ENCODE data around the gene WSB1.
"Not testable (repeated sequence)": the region's sequence is repeated elsewhere in the genome, so short reads cannot be mapped to it uniquely, and the experiment has no call there.

WSB1 gene

GRCh38 chr17:27315796-27316465 is 22.0 kb downstream of the WSB1 start:
- DNase-seq (ENCODE audit: low spot score): no peak

- DNase-seq (ENCODE audit: low spot score): no peak
Measured at GRCh38 chr17:27318228-27318627, 24.3 kb downstream of the WSB1 start.

DNA sequence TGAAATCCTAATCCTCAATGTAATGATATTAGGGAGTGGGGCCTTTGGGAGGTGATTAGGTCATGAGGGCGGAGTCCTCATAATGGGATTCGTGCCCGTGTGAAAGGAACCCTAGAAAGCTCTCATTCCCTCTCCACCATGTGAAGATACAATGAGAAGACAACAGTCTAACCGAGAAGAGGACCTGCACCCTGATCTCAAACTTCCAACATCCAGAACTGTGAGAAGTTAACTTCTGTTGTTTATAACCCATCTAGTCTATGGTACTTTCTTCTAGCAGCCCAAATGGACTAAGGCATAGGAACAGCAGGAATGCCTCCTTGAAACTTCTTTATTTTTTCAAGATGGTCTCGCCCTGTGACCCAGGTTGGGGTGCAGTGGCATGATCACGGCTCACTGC is 24.7 kb downstream of the WSB1 start:
- DNase-seq (ENCODE audit: low spot score): no peak

GRCh38 chr17:27319541-27320221 is 25.8 kb downstream of the WSB1 start:
- no peak for DNase-seq (ENCODE audit: low spot score)

- DNase-seq (ENCODE audit: low spot score): no peak
Measured at GRCh38 chr17:27320222-27320560, 26.3 kb downstream of the WSB1 start.

DNA sequence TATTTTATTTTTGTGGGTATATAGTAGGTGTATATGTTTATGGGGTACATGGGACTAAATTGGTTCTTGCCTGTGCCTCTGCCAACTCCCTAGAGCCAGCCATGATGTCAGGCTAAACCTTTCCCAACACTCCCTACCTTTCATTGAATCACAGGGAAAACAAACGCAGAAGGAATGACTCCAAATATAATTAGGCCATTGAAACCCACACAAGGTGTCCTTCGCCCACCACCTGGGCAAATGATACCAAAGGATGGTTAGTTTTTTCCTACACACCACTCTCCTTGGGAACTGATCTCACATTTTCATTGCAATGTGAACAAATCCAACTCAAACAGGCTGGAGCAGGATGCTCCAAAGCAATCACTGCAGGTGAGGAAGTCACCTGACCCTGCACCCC is 27.5 kb downstream of the WSB1 start:
- DNase-seq (ENCODE audit: low spot score): no peak

GRCh38 chr17:27322026-27322425 is 28.1 kb downstream of the WSB1 start:
- no peak for DNase-seq (ENCODE audit: low spot score)

- no peak for DNase-seq (ENCODE audit: low spot score)
Measured at GRCh38 chr17:27322690-27323508, 29.0 kb downstream of the WSB1 start.

DNA sequence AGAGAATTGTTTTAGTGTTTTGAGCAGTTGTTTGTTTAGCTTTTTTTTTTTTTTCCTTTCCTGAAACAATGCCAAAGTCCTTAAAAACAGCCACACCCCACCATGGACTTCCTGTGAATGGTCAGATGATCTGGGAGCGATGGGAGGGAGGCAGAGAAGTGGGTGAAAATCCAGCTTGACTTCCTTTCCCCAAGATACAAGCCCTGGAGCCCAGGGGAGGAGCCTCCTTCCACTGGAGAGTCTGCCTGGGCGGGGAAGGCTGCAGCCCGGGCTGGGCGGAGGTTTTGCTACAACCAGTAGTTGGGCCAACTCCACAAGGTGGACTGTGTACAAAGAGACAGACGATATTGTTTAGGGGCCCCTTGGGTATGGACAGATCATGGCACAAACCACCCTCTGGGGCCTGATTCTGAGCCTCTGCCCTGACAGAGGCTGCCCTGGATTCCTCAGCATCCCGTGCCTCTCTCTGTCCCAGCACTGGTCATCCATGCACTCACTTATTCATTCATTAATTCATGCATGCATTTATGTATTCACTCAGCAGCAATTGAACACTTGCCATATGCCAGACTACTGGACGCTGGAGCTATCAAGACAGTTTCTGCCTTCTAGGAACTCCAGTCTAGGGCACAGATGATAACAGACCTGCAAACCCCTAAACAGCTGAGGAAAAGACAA is 29.8 kb downstream of the WSB1 start:
- peak; percentile 75 for DNase-seq (ENCODE audit: low spot score)

DNA sequence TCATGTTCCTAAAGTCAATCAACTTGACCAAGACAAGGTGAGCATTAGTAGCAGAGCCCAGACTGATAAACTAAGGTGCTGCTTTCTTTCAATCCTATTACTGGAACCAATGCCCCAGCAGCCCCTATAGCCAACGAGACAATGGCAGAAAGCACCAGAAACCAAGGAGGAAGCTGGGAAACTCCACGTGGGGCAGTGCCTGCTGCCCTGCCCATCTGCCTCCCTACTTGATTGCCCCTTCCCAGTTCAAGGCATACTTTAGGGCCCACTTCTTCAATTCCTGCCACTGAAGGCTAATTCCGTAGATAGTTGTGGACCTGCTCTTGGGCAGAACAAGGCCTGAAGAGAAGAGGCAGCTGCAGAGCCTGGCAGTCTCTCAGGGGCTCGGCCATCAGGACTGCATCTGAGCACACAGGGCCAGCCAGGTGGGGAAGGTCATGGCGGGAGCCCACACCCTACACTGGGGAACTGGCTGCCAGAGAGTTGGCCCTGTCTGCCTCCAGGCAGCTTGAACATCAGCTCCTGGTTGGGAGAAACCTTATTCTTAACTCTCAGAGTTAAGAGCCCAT is 30.9 kb downstream of the WSB1 start:
- DNase-seq (ENCODE audit: low spot score): no peak

DNA sequence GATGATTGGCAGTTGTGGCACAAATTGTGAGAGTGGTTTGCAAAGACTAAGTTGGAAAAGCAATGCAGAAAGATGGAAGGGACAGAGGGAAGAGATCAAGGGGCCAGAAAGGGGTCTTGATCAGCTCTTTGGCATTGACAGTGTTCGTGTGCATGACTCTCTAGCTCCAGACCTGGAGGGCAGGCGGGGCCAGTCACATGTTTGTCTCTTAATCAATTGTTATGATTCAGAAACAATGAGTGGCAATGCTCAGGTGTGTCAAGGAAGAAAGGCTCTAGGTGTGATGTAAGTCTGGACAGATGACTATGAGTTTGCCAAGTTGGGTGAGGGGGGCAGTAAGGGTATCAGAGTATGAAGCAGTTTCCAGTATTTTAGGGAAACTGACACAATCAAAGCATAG is 32.1 kb downstream of the WSB1 start:
- DNase-seq (ENCODE audit: low spot score): no peak

GRCh38 chr17:27326585-27326984 is 32.7 kb downstream of the WSB1 start:
- no peak for DNase-seq (ENCODE audit: low spot score)

GRCh38 chr17:27327397-27327796 is 33.5 kb downstream of the WSB1 start:
- DNase-seq (ENCODE audit: low spot score): no peak

DNA sequence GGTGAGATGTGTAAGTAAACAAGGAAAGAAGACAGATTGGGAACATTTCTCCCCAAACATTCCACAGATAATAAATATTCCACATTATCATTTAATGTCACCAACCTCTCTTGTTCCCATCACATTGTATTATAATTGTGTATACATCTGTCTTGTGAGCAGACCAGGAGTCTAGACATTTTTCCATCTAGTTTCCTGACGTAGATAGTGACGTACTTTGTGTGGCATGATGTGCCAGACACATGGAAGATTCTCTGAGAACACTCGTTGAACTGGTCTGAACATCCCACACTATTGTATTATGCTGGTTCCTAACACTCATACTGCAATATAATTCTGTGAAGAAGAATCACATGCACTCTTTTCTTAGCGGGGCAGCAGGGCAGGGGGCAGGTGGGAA is 34.0 kb downstream of the WSB1 start:
- no peak for DNase-seq (ENCODE audit: low spot score)

GRCh38 chr17:27328686-27329085 is 34.8 kb downstream of the WSB1 start:
- DNase-seq (ENCODE audit: low spot score): not testable (repeated sequence)

GRCh38 chr17:27329146-27329805 is 35.4 kb downstream of the WSB1 start:
- DNase-seq (ENCODE audit: low spot score): no peak

- no peak for DNase-seq (ENCODE audit: low spot score)
Measured at GRCh38 chr17:27332047-27332393, 38.1 kb downstream of the WSB1 start.

DNA sequence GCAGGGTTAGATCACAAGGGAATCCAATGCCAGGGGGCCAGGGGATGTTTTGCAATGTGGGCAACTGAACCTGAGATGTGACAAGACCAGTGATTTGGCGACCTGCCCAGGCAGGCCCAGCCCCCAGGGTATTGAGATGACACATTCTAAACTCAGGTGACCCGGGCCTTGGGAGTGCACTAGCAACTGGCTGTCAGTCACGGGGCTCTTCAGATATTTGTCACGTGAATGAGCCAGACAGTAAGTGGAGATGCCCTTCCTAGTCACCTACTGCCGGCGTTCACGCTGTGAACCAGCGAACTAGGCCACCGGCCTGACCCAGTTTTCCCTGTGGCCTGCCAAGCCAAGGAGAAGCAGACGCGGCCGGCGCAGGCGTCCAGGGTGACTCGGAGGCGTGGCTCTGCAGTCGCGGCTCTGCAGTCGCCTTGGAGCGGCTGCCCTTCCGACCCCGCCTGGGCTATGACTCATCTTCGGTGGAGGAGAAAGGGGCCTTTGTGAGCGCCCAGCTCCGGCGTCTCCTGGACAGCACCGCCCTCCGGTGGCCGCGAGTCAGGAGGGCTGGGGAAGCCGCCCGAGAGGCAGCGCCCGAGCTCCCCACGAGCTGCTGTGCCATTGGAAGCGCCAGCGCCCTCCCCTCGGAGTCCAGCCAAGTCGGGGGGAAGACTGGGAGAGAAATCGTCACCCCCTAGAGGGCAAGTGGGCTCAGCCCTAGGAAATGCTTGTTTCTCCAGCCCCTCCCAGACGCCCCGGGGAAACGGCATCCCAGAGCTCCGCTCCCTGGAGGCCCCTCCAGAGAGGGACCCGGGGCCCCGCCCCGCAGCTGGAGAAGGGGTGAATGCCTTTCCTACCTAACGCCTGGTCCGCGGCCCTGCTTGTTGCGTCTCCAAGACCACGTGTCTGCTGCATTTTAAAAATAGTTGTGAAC is 38.8 kb downstream of the WSB1 start:
- peak; percentile 94 for DNase-seq (ENCODE audit: low spot score)

DNA sequence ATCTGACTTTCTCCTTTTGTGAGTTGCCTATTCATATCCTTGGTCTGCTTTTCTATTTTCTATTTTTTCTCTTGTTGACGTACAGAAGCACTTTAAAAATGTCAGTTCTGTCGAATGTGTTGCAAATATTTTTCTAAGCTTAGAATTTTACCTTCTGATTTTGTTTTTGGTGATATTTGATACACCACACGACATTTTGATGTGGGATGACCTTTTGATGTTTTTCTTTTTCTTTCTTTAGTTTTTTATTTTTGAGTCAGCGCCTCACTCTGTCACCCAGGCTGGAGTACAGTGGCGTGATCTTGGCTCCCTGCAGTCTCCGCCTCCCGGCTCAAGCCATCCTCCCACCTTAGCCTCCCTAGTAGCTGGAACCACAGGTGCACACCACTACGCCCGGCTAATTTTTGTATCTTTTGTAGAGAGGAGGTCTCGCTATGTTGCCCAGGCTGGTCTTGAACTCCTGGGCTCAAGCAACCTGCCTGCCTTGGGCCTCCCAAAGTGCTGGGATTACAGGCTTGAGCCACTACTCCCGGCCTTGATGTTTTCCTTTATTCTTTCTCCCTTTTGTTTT is 39.6 kb downstream of the WSB1 start:
- DNase-seq (ENCODE audit: low spot score): no peak

DNA sequence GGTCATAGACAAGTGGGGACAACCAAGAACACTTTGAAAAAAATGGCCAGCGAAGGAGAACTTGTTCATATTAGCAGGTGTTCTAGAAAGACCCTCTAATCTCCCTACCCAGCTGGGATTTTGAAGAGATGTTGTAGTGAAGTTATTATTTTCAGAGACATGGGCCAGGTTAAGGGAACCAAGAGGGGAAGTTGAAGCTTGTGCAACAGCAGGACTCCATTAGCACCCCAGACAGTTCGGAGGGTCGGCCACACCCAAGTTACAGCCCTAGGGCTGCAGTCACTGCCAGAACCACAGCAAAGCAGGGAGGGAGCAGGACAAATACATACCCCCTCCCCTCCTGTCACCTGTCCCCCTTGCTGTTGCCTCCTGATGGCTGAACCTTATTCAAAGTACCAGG is 42.3 kb downstream of the WSB1 start:
- no peak for DNase-seq (ENCODE audit: low spot score)
